Astrocyte (in vitro differentiated cells and primary cell): ENCODE data around the gene REC114.
"Not testable (repeated sequence)": the region's sequence is repeated elsewhere in the genome, so short reads cannot be mapped to it uniquely, and the experiment has no call there.

Experiments
- CTCF ChIP-seq: IDR thresholded peaks from 2 replicates; pipeline ENCODE4 v1.5.1; 2011; ENCODE audit warnings: low read depth, mild to moderate bottlenecking, inconsistent platforms, low read length, moderate library complexity; ENCODE audit not compliant: insufficient read depth
- EZH2 ChIP-seq: IDR thresholded peaks from 2 replicates; pipeline ENCODE4 v1.6.1; 2012; ENCODE audit warnings: mild to moderate bottlenecking, low read length, inconsistent platforms; ENCODE audit not compliant: insufficient read depth

GRCh38 chr15:73448158-73448758 lies 5.3 kb downstream of the REC114 start:
- TF ChIP-seq CTCF, EZH2: not testable (repeated sequence)
